ENCODE results near the gene PXDC1.
"Not testable (repeated sequence)": the region's sequence is repeated elsewhere in the genome, so short reads cannot be mapped to it uniquely, and the experiment has no call there.

GRCh38 chr6:3720770-3721169 is 30.7 kb downstream of the PXDC1 start:
- TF ChIP-seq POLR2AphosphoS5 (IDR thresholded peaks at IDR 0.05); CTCF (IDR thresholded peaks at IDR 0.05 in 8 of 11, conservative IDR thresholded peaks at IDR 0.05 in 3 of 11); POLR2A (IDR thresholded peaks at IDR 0.05): not testable (repeated sequence)
